ENCODE measurements around the gene STX18. TPM values are rescaled to one million over a fixed set of nuclear protein-coding genes. Genes with fewer than 3 reads are reported as not detected.

Gene STX18
- total and polyA plus RNA-seq, 2 donors (not counting 3 experiments of a cell fraction or from before 2014, with no cell fraction given): 30.7 to 31.2 TPM

DNA sequence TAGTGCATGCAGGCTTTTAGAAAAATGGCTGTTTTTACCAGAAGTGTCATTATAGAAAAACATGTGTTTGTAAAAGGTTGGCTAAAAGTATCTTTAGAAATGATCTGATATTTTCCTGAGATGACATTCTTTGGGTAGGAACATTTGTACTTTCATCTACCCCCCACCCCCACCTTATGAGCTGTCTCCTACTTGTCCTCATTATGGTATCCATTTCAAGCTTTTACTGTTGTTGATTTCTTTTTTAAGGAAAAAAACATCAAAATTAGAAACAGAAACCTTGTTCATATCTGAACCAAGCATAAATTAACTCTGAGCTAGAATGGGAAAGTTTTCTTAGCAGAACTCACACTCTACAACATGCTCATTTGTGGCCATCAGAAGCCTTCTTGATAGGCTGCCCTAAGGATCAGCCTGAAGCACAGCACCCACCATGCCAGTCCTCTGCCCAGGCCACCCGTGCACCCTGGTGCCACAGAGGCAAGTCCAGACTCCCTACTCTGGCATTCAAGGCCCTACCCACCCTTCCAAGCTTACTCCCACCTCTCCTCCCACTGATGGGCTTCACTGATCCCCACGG, 105.5 kb downstream of the STX18 start:
- TF ChIP-seq GATA2 (IDR thresholded peaks at IDR 0.05; ENCODE audit: insufficient read depth, insufficient read length, low read depth, low read length): no peak
- TF ChIP-seq EZH2 (IDR thresholded peaks at IDR 0.05; ENCODE audit: borderline replicate concordance, low read depth, low read length, severe bottlenecking): no peak
- TF ChIP-seq POLR2AphosphoS5 (IDR thresholded peaks at IDR 0.05; ENCODE audit: insufficient read depth, low read depth, low read length): no peak
- Histone ChIP-seq H3K27ac (ENCODE audit: insufficient read depth, low read depth, low read length) (no peak overlapping the region), H3K9me1 (replicated peaks; ENCODE audit: control insufficient read depth, extremely low read depth, insufficient read depth, low read length) (no peaks in the 10 kb centered on the region), H2AFZ (ENCODE audit: low read depth, low read length) (no peak overlapping the region), H4K20me1 (replicated peaks; ENCODE audit: control insufficient read depth, extremely low read depth, insufficient read depth, low read length) (peaks cover 2% of the 10 kb centered on the region), H3K9me3 (replicated peaks; ENCODE audit: control insufficient read depth, insufficient read depth, low read length) (no peaks in the 10 kb centered on the region), H3K9ac (replicated peaks; ENCODE audit: extremely low read depth, insufficient read depth, low read length) (no peak overlapping the region), H3K27me3 (ENCODE audit: control insufficient read depth in 2 of 2, insufficient read depth in 2 of 2, low read length in 2 of 2) (no peaks in the 10 kb centered on the region), H3K4me2 (ENCODE audit: insufficient read depth, low read length) (no peak overlapping the region), H3K4me3 (replicated peaks in 1 of 3; ENCODE audit: insufficient read depth in 1 of 3, low read depth in 1 of 3, low read length in 3 of 3) (no peak overlapping the region), H3K79me2 (ENCODE audit: control insufficient read depth, insufficient read depth, low read length) (no peaks in the 10 kb centered on the region), H3K4me1 (ENCODE audit: control insufficient read depth, extremely low read depth, insufficient read depth, low read length) (no peaks in the 10 kb centered on the region), H3K36me3 (ENCODE audit: control insufficient read depth in 2 of 2, extremely low read depth in 1 of 2, insufficient read depth in 2 of 2, low read length in 2 of 2) (peaks cover 2 to 9% of the 10 kb centered on the region in 2 experiments)
- no TSS peak for BruUV-seq (replicated peaks)
- POLR2A ChIA-PET: no interaction called here
- FAIRE-seq: no peak
- no peak for DNase-seq (ENCODE audit: low read depth, low spot score)
- dilution Hi-C loops (cut with MboI; ENCODE audit: extremely low pct_ligation_motif_present, low sequenced_read_pairs) (no loop called here), intact Hi-C loops (cut with micrococcal nuclease) (loop anchor here (10.0 kb wide), 1 partner anchor 452 kb away; no protein-coding TSS in a partner anchor)
- CTCF ChIA-PET: interaction anchor here (1.0 kb wide), 1 partner anchor 185 kb away, joined by 3 read pairs; no protein-coding TSS in a partner anchor

DNA sequence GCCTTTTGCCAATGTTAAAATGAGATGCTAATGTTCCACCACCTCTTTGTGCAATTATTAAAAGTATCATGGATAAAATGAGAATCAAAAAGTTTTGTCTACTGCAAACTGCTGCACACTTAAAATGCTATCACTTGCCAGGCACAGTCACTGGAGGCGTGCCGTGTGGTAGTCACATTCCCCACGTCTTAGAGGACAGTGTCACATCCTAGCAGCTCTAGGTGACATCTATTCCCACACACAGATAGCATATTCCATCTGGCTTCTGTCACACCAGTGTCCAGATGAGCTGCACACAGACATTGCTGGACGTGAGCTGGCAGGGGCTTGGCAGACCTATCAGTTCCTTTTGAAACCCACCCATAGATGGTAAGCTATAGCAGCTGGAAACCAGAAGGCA, 107.9 kb downstream of the STX18 start:
- BruUV-seq (replicated peaks): no TSS peak
- H3K9ac ChIP-seq (replicated peaks; ENCODE audit: extremely low read depth, insufficient read depth, low read length): no peak overlapping the region
- no peaks in the 10 kb centered on the region for H3K9me3 ChIP-seq (replicated peaks; ENCODE audit: control insufficient read depth, insufficient read depth, low read length)
- FAIRE-seq (no peak), DNase-seq (ENCODE audit: low read depth, low spot score) (no peak)
- H3K27me3 ChIP-seq (ENCODE audit: control insufficient read depth in 2 of 2, insufficient read depth in 2 of 2, low read length in 2 of 2): no peaks in the 10 kb centered on the region
- TF ChIP-seq POLR2AphosphoS5 (IDR thresholded peaks at IDR 0.05; ENCODE audit: insufficient read depth, low read depth, low read length) (no peak), EZH2 (IDR thresholded peaks at IDR 0.05; ENCODE audit: borderline replicate concordance, low read depth, low read length, severe bottlenecking) (no peak), MAX (IDR thresholded peaks at IDR 0.05; ENCODE audit: insufficient read depth, insufficient read length) (no peak), POLR2A (IDR thresholded peaks at IDR 0.05; ENCODE audit: low read depth, low read length) (no peak)
- TF ChIP-seq, protein P1, sequence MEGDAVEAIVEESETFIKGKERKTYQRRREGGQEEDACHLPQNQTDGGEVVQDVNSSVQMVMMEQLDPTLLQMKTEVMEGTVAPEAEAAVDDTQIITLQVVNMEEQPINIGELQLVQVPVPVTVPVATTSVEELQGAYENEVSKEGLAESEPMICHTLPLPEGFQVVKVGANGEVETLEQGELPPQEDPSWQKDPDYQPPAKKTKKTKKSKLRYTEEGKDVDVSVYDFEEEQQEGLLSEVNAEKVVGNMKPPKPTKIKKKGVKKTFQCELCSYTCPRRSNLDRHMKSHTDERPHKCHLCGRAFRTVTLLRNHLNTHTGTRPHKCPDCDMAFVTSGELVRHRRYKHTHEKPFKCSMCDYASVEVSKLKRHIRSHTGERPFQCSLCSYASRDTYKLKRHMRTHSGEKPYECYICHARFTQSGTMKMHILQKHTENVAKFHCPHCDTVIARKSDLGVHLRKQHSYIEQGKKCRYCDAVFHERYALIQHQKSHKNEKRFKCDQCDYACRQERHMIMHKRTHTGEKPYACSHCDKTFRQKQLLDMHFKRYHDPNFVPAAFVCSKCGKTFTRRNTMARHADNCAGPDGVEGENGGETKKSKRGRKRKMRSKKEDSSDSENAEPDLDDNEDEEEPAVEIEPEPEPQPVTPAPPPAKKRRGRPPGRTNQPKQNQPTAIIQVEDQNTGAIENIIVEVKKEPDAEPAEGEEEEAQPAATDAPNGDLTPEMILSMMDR (IDR thresholded peaks at IDR 0.05; ENCODE audit: extremely low read depth in 1 of 2, insufficient read depth in 1 of 2, low read depth in 1 of 2, low read length in 2 of 2): no peak
- H3K4me3 ChIP-seq (replicated peaks in 1 of 3; ENCODE audit: insufficient read depth in 1 of 3, low read depth in 1 of 3, low read length in 3 of 3): no peak overlapping the region
- POLR2A ChIA-PET: no interaction called here
- peaks cover 0 to 9% of the 10 kb centered on the region in 2 experiments for H3K36me3 ChIP-seq (ENCODE audit: control insufficient read depth in 2 of 2, extremely low read depth in 1 of 2, insufficient read depth in 2 of 2, low read length in 2 of 2)
- dilution Hi-C loops (cut with MboI; ENCODE audit: extremely low pct_ligation_motif_present, low sequenced_read_pairs) (no loop called here), intact Hi-C loops (cut with micrococcal nuclease) (loop anchor here (10.0 kb wide), 1 partner anchor 449 kb away; no protein-coding TSS in a partner anchor)
- no peaks in the 10 kb centered on the region for H3K9me1 ChIP-seq (replicated peaks; ENCODE audit: control insufficient read depth, extremely low read depth, insufficient read depth, low read length)
- no peak overlapping the region for H3K27ac ChIP-seq (ENCODE audit: insufficient read depth, low read depth, low read length)
- H4K20me1 ChIP-seq (replicated peaks; ENCODE audit: control insufficient read depth, extremely low read depth, insufficient read depth, low read length): no peaks in the 10 kb centered on the region
- H2AFZ ChIP-seq (ENCODE audit: low read depth, low read length): no peak overlapping the region
- no peak overlapping the region for H3K4me2 ChIP-seq (ENCODE audit: insufficient read depth, low read length)
- peaks cover 4% of the 10 kb centered on the region for H3K4me1 ChIP-seq (ENCODE audit: control insufficient read depth, extremely low read depth, insufficient read depth, low read length)
- H3K79me2 ChIP-seq (ENCODE audit: control insufficient read depth, insufficient read depth, low read length): no peaks in the 10 kb centered on the region
- CTCF ChIA-PET: interaction anchor here (1.1 kb wide), 1 partner anchor 178 kb away, joined by 3 read pairs; no protein-coding TSS in a partner anchor
